ENCODE results near the gene MAPK8IP2.
A peak's percentile ranks its signal among the peaks of the same experiment; 100 is the strongest.

Gene MAPK8IP2
- 0.49 to 0.92 (median 0.77) reads per million in 3 experiments for total RNA-seq

- no peak for DNase-seq
These were observed at the start of gene MAPK8IP2 for GRCh38 chr22:50600538-50600937. TSS of gene MAPK8IP2 (plus strand) at chr22:50600793. CDS start at chr22:50600819, 26 bp downstream.

GRCh38 chr22:50551160-50551752 is 49.3 kb upstream of the MAPK8IP2 start:
- DNase-seq: no peak

- DNase-seq: no peak
These were observed 47.3 kb upstream of the MAPK8IP2 start for GRCh38 chr22:50553310-50553709.

GRCh38 chr22:50556703-50557102 is 43.9 kb upstream of the MAPK8IP2 start:
- DNase-seq: no peak

GRCh38 chr22:50560034-50560433 is 40.6 kb upstream of the MAPK8IP2 start:
- no peak for DNase-seq

- no peak for DNase-seq
These were observed 38.9 kb upstream of the MAPK8IP2 start for GRCh38 chr22:50561401-50562358.

- peak; percentile 95 for DNase-seq
These were observed 37.8 kb upstream of the MAPK8IP2 start, which contains the start of gene SYCE3 for GRCh38 chr22:50562523-50563412. TSS of gene SYCE3 (minus strand) at chr22:50562919. CDS start at chr22:50556405, 6,514 bp downstream.

- no peak for DNase-seq
These were observed 37.0 kb upstream of the MAPK8IP2 start for GRCh38 chr22:50563413-50564160.

- no peak for DNase-seq
These were observed 36.3 kb upstream of the MAPK8IP2 start for GRCh38 chr22:50564289-50564688.

GRCh38 chr22:50567721-50568252 is 32.8 kb upstream of the MAPK8IP2 start:
- no peak for DNase-seq

GRCh38 chr22:50568626-50569025 is 32.0 kb upstream of the MAPK8IP2 start:
- DNase-seq: no peak

- no peak for DNase-seq
These were observed 31.5 kb upstream of the MAPK8IP2 start for GRCh38 chr22:50569041-50569459.

- DNase-seq: no peak
These were observed 30.6 kb upstream of the MAPK8IP2 start for GRCh38 chr22:50569896-50570535.

GRCh38 chr22:50570861-50571260 is 29.7 kb upstream of the MAPK8IP2 start:
- no peak for DNase-seq

- no peak for DNase-seq
These were observed 29.1 kb upstream of the MAPK8IP2 start for GRCh38 chr22:50571264-50572175.

- no peak for DNase-seq
These were observed 27.6 kb upstream of the MAPK8IP2 start for GRCh38 chr22:50572965-50573364.

GRCh38 chr22:50573491-50574382 is 26.9 kb upstream of the MAPK8IP2 start:
- no peak for DNase-seq

GRCh38 chr22:50574383-50574755 is 26.2 kb upstream of the MAPK8IP2 start:
- no peak for DNase-seq

- DNase-seq: no peak
These were observed 25.1 kb upstream of the MAPK8IP2 start for GRCh38 chr22:50575426-50575941.
